WTC11 (cell line): Measurements from ENCODE around the gene SPINK2. TPM values are rescaled to one million over a fixed set of nuclear protein-coding genes. Genes with fewer than 3 reads are reported as not detected.

ENCODE experiments used
- ATAC-seq: fragments of 200-7000 bp; cut with Tn5 transposase; 2 replicates; pipeline ENCODE4 v1.10.0; 2021; ENCODE audit warnings: mild to moderate bottlenecking, moderate library complexity
- CTCF ChIA-PET: fragments of 300-600 bp; sonication (Branson Sonifier 250); formaldehyde crosslinking; loops from one replicate; lab custom pipeline; 2021; ENCODE audit warnings: antibody characterized with exemption; lab: Charles Lee
- POLR2A ChIA-PET: fragments of 350-600 bp; sonication (Branson Sonifier 250); formaldehyde crosslinking; loops from one replicate; lab custom pipeline; 2021; ENCODE audit warnings: antibody characterized with exemption; lab: Charles Lee
- DNase-seq: peaks from one replicate; pipeline ENCODE4 v3.0.0; 2021; ENCODE audit warnings: low spot score
- H3K27ac Mint-ChIP-seq: 2 replicates; pipeline ENCODE4 v1.8.0; 2021; ENCODE audit warnings: mixed read lengths
- H3K27me3 Mint-ChIP-seq: 2 replicates; pipeline ENCODE4 v1.8.0; 2021; ENCODE audit warnings: low read depth, mild to moderate bottlenecking, moderate library complexity, mixed read lengths
- H3K36me3 Mint-ChIP-seq: 2 replicates; pipeline ENCODE4 v1.8.0; 2021; ENCODE audit warnings: mixed read lengths
- H3K4me1 Mint-ChIP-seq: 2 replicates; pipeline ENCODE4 v1.8.0; 2022; ENCODE audit warnings: mixed read lengths
- H3K4me3 Mint-ChIP-seq: 2 replicates; pipeline ENCODE4 v1.8.0; 2021; ENCODE audit warnings: mild to moderate bottlenecking, moderate library complexity, mixed read lengths
- H3K9me3 Mint-ChIP-seq: 2 replicates; pipeline ENCODE4 v1.8.0; 2021; ENCODE audit warnings: mixed read lengths
- CREB1 ChIP-seq: sonication (generic); formaldehyde crosslinking; IDR thresholded peaks from 2 replicates; pipeline ENCODE4 v1.8.0; 2023; ENCODE audit warnings: mild to moderate bottlenecking, missing genetic modification reagents
- ETV6 ChIP-seq: sonication (generic); formaldehyde crosslinking; IDR thresholded peaks from 2 replicates; pipeline ENCODE4 v1.8.1; 2022; ENCODE audit warnings: mild to moderate bottlenecking, missing genetic modification reagents
- FOXP1 ChIP-seq: sonication (generic); formaldehyde crosslinking; IDR thresholded peaks from 2 replicates; pipeline ENCODE4 v1.8.0; 2022; ENCODE audit warnings: missing genetic modification reagents, mild to moderate bottlenecking, moderate library complexity, borderline replicate concordance
- MYBL2 ChIP-seq: sonication (generic); formaldehyde crosslinking; IDR thresholded peaks from 2 replicates; pipeline ENCODE4 v1.8.1; 2023; ENCODE audit warnings: mild to moderate bottlenecking, moderate library complexity, missing genetic modification reagents
- SMAD3 ChIP-seq: sonication (generic); formaldehyde crosslinking; IDR thresholded peaks from 2 replicates; pipeline ENCODE4 v1.8.0; 2022; ENCODE audit warnings: missing genetic modification reagents, mild to moderate bottlenecking, borderline replicate concordance
- TCF7 ChIP-seq: sonication (generic); formaldehyde crosslinking; IDR thresholded peaks from 2 replicates; pipeline ENCODE4 v1.8.0; 2022; ENCODE audit warnings: mild to moderate bottlenecking, low read depth, missing genetic modification reagents, moderate library complexity
- TEAD1 ChIP-seq: sonication (generic); formaldehyde crosslinking; IDR thresholded peaks from 2 replicates; pipeline ENCODE4 v1.8.0; 2022; ENCODE audit warnings: mild to moderate bottlenecking, missing genetic modification reagents
- ZBTB21 ChIP-seq: sonication (generic); formaldehyde crosslinking; IDR thresholded peaks from 2 replicates; pipeline ENCODE4 v1.8.1; 2023; ENCODE audit warnings: mild to moderate bottlenecking, missing genetic modification reagents, borderline replicate concordance
- ZNF138 ChIP-seq: sonication (generic); formaldehyde crosslinking; conservative IDR thresholded peaks from 2 replicates; pipeline ENCODE4 v1.8.1; 2022; ENCODE audit warnings: mild to moderate bottlenecking, moderate library complexity, missing genetic modification reagents
- ZNF232 ChIP-seq: sonication (generic); formaldehyde crosslinking; IDR thresholded peaks from 2 replicates; pipeline ENCODE4 v1.8.0; 2022; ENCODE audit warnings: mild to moderate bottlenecking, missing genetic modification reagents
- ZNF317 ChIP-seq: sonication (generic); formaldehyde crosslinking; IDR thresholded peaks from 2 replicates; pipeline ENCODE4 v1.8.1; 2023; ENCODE audit warnings: low read depth, mild to moderate bottlenecking, moderate library complexity, missing genetic modification reagents, borderline replicate concordance
- total RNA-seq: library from RNA; stranded (reverse); gene quantifications from 3 replicates; pipeline ENCODE4 v1.2.3, GENCODE V29; 2021
- TF ChIP-seq, protein P1 (sequence below): sonication (generic); formaldehyde crosslinking; IDR thresholded peaks from 2 replicates; pipeline ENCODE4 v1.8.0; 2023; ENCODE audit warnings: mild to moderate bottlenecking, missing genetic modification reagents
- TF ChIP-seq, protein P2 (sequence below): sonication (generic); formaldehyde crosslinking; IDR thresholded peaks from 2 replicates; pipeline ENCODE4 v1.8.0; 2022; ENCODE audit warnings: missing genetic modification reagents
- TF ChIP-seq, protein P3 (sequence below): sonication (generic); formaldehyde crosslinking; IDR thresholded peaks from 2 replicates; pipeline ENCODE4 v1.8.0; 2022; ENCODE audit warnings: mild to moderate bottlenecking, missing genetic modification reagents
- TF ChIP-seq, protein P4 (sequence below): sonication (generic); formaldehyde crosslinking; IDR thresholded peaks from 2 replicates; pipeline ENCODE4 v1.8.0; 2022; ENCODE audit warnings: mild to moderate bottlenecking, missing genetic modification reagents

Gene SPINK2
- total RNA-seq, 1 experiment from 2014 or later = 0.92 TPM

DNA sequence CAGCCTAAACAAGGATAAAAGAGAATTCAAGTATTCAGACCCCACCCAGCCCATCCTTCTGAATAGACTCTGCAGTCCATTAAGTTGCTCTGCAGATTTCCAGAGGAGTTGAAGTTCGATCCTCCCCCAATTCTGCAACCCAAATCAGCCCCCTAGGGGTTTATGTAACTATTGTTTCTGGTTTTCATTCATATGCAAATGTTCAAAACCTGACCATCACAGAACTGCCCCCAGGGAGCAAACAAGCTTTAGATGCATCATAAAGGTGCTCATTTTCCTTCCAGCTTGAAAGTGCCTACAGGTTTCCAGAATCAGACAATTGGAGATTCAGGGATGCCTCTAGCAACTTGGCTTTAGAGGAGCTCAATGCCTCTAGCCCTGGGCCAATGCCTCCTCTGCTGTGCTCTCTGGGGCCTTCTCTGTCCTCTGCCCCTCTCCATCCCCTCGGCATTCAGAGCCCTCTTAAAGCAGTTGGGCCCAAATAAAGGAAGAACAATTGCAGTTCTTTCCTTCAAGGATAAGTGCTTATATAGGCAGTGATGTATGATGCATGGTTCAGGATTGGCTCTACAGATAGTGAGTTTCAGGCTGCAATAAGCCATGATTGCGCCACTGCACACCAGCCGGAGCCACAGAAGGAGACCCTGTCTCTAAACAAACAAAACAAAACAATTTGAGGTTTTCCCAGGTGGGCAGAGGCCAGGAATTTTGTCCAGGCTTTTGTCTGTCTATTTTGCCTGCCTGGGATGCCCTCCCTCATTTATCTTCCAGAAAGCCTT lies 23.5 kb upstream of the SPINK2 start:
- TF ChIP-seq ZNF317 = no peak
- peak; percentile 50; the same call in 1 of the 2 replicates for TF ChIP-seq ETV6 (CRISPR knock-in tag)
- TF ChIP-seq FOXP1 (CRISPR knock-in tag) = no peak
- no peak for TF ChIP-seq SMAD3 (CRISPR knock-in tag)
- TF ChIP-seq, protein P1, sequence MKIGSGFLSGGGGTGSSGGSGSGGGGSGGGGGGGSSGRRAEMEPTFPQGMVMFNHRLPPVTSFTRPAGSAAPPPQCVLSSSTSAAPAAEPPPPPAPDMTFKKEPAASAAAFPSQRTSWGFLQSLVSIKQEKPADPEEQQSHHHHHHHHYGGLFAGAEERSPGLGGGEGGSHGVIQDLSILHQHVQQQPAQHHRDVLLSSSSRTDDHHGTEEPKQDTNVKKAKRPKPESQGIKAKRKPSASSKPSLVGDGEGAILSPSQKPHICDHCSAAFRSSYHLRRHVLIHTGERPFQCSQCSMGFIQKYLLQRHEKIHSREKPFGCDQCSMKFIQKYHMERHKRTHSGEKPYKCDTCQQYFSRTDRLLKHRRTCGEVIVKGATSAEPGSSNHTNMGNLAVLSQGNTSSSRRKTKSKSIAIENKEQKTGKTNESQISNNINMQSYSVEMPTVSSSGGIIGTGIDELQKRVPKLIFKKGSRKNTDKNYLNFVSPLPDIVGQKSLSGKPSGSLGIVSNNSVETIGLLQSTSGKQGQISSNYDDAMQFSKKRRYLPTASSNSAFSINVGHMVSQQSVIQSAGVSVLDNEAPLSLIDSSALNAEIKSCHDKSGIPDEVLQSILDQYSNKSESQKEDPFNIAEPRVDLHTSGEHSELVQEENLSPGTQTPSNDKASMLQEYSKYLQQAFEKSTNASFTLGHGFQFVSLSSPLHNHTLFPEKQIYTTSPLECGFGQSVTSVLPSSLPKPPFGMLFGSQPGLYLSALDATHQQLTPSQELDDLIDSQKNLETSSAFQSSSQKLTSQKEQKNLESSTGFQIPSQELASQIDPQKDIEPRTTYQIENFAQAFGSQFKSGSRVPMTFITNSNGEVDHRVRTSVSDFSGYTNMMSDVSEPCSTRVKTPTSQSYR (CRISPR knock-in tag) = peak; percentile 85; the same call in 1 of the 2 replicates
- 0 out of 2 replicates have a peak, but pooled peaks have one; percentile 18 for TF ChIP-seq ZBTB21 (CRISPR knock-in tag)
- TF ChIP-seq, protein P2, sequence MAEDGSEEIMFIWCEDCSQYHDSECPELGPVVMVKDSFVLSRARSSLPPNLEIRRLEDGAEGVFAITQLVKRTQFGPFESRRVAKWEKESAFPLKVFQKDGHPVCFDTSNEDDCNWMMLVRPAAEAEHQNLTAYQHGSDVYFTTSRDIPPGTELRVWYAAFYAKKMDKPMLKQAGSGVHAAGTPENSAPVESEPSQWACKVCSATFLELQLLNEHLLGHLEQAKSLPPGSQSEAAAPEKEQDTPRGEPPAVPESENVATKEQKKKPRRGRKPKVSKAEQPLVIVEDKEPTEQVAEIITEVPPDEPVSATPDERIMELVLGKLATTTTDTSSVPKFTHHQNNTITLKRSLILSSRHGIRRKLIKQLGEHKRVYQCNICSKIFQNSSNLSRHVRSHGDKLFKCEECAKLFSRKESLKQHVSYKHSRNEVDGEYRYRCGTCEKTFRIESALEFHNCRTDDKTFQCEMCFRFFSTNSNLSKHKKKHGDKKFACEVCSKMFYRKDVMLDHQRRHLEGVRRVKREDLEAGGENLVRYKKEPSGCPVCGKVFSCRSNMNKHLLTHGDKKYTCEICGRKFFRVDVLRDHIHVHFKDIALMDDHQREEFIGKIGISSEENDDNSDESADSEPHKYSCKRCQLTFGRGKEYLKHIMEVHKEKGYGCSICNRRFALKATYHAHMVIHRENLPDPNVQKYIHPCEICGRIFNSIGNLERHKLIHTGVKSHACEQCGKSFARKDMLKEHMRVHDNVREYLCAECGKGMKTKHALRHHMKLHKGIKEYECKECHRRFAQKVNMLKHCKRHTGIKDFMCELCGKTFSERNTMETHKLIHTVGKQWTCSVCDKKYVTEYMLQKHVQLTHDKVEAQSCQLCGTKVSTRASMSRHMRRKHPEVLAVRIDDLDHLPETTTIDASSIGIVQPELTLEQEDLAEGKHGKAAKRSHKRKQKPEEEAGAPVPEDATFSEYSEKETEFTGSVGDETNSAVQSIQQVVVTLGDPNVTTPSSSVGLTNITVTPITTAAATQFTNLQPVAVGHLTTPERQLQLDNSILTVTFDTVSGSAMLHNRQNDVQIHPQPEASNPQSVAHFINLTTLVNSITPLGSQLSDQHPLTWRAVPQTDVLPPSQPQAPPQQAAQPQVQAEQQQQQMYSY = no peak
- TF ChIP-seq, protein P3, sequence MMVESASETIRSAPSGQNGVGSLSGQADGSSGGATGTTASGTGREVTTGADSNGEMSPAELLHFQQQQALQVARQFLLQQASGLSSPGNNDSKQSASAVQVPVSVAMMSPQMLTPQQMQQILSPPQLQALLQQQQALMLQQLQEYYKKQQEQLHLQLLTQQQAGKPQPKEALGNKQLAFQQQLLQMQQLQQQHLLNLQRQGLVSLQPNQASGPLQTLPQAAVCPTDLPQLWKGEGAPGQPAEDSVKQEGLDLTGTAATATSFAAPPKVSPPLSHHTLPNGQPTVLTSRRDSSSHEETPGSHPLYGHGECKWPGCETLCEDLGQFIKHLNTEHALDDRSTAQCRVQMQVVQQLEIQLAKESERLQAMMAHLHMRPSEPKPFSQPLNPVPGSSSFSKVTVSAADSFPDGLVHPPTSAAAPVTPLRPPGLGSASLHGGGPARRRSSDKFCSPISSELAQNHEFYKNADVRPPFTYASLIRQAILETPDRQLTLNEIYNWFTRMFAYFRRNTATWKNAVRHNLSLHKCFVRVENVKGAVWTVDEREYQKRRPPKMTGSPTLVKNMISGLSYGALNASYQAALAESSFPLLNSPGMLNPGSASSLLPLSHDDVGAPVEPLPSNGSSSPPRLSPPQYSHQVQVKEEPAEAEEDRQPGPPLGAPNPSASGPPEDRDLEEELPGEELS (CRISPR knock-in tag) = peak; percentile 28; the same call in 1 of the 2 replicates
- TF ChIP-seq ZNF138 = no peak
- TF ChIP-seq MYBL2 = no peak
- TF ChIP-seq, protein P4, sequence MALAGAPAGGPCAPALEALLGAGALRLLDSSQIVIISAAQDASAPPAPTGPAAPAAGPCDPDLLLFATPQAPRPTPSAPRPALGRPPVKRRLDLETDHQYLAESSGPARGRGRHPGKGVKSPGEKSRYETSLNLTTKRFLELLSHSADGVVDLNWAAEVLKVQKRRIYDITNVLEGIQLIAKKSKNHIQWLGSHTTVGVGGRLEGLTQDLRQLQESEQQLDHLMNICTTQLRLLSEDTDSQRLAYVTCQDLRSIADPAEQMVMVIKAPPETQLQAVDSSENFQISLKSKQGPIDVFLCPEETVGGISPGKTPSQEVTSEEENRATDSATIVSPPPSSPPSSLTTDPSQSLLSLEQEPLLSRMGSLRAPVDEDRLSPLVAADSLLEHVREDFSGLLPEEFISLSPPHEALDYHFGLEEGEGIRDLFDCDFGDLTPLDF (CRISPR knock-in tag) = 0 out of 2 replicates have a peak, but pooled peaks have one; percentile 24
- TF ChIP-seq TEAD1 (CRISPR knock-in tag) = 0 out of 2 replicates have a peak, but pooled peaks have one; percentile 61
- TF ChIP-seq TCF7 = no peak
- TF ChIP-seq CREB1 (CRISPR knock-in tag) = peak; percentile 58; the same call in 1 of the 2 replicates
- TF ChIP-seq ZNF232 (CRISPR knock-in tag) = peak; percentile 70; the same call in 1 of the 2 replicates
- Mint-ChIP-seq H3K4me1 (peaks cover 41% of the 10 kb centered on the region), H3K27me3 (peaks cover 98% of the 10 kb centered on the region), H3K36me3 (no peaks in the 10 kb centered on the region), H3K4me3 (peak overlapping the region; percentile 36), H3K27ac (no peak overlapping the region), H3K9me3 (no peaks in the 10 kb centered on the region)
- ChIA-PET POLR2A (interaction anchor here (1.0 to 1.2 kb wide), 2 partner anchors 62 to 63 kb away, joined by 3 to 6 read pairs; no protein-coding TSS in a partner anchor), CTCF (interaction anchor here (0.7 to 1.4 kb wide), 8 partner anchors 9 to 133 kb away, joined by 3 to 13 read pairs (median 5); partner anchors contain the start of genes NOA1 and REST)
- peak; percentile 41 for DNase-seq
- peak; percentile 90 for ATAC-seq
